ENCODE data around the gene CDH13.

CDH13 gene

GRCh38 chr16:83312015-83312717 is 685.4 kb downstream of the CDH13 start:
- TF ChIP-seq ZFX (IDR thresholded peaks at IDR 0.05): no peak
- TF ChIP-seq, protein P1, sequence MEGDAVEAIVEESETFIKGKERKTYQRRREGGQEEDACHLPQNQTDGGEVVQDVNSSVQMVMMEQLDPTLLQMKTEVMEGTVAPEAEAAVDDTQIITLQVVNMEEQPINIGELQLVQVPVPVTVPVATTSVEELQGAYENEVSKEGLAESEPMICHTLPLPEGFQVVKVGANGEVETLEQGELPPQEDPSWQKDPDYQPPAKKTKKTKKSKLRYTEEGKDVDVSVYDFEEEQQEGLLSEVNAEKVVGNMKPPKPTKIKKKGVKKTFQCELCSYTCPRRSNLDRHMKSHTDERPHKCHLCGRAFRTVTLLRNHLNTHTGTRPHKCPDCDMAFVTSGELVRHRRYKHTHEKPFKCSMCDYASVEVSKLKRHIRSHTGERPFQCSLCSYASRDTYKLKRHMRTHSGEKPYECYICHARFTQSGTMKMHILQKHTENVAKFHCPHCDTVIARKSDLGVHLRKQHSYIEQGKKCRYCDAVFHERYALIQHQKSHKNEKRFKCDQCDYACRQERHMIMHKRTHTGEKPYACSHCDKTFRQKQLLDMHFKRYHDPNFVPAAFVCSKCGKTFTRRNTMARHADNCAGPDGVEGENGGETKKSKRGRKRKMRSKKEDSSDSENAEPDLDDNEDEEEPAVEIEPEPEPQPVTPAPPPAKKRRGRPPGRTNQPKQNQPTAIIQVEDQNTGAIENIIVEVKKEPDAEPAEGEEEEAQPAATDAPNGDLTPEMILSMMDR (conservative IDR thresholded peaks at IDR 0.05): no peak
- no peak overlapping the region for H3K27ac ChIP-seq

GRCh38 chr16:83312718-83313245 is 686.0 kb downstream of the CDH13 start:
- TF ChIP-seq, protein P1 (conservative IDR thresholded peaks at IDR 0.05): no peak

DNA sequence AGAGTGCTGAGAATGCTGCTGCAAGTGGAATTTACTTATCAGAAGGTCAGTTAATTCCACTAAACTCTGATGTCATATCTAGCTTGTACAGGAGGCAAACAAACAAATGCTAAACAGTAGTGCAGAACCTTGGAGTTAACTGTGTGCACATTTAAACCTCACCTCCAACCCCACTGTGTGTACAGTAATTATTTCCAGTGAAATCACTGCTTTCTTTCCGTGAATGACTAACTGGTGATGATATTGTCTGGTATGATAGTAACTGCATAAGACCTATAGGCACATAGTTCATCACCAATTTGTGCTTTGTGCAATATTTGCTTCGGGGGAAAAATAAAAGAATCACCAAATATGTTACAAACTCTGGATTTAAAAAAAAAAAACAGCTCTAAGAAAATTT is 688.5 kb downstream of the CDH13 start:
- no peak for TF ChIP-seq ZFX (IDR thresholded peaks at IDR 0.05)
- TF ChIP-seq, protein P1 (conservative IDR thresholded peaks at IDR 0.05): no peak
- H3K27ac ChIP-seq: no peak overlapping the region

More at GRCh38 chr16:83312718-83313245, 686.0 kb downstream of the CDH13 start:
- no peak overlapping the region for H3K27ac ChIP-seq

DNA sequence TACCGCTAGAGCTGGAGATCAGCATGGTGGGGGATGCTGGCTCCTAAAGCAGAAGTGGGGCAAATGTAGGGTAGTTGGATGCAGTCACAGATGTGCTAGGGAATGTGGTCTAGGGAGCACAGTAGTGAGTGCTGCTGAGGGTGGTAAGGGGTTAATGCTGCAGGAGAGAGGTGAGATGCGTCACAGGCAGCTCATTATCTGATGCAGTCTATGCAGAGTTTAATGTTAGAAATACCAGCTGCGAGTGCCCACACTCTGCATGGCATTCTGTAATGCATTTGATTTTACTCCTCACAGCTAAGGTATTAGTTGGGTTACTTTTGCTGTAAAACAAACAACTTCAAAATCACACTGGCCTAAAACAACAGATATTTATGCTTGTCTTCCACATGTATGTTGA is 689.7 kb downstream of the CDH13 start:
- no peak overlapping the region for H3K27ac ChIP-seq
- no peak for TF ChIP-seq ZFX (IDR thresholded peaks at IDR 0.05)
- TF ChIP-seq, protein P1 (conservative IDR thresholded peaks at IDR 0.05): no peak

DNA sequence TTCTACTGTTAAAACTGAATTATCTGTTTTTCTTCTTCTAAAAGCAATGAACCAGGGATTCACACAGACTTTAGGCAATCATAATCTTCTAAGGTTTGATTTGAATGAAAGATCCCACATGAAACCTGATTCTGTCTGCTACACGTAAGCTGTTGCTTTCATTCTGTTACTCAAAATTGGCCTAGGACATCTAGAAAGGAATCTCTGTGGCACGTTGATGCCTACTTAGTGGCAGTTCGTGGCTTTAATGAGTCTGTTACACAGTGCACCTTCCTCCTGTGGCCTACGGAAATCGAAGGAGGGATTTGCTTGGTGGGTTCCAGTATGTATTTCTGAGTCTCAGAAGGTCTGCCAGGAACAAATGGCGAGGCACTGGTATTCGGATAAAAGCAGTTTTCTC is 691.6 kb downstream of the CDH13 start:
- TF ChIP-seq, protein P1 (conservative IDR thresholded peaks at IDR 0.05): no peak
- TF ChIP-seq ZFX (IDR thresholded peaks at IDR 0.05): no peak
- H3K27ac ChIP-seq: no peak overlapping the region

DNA sequence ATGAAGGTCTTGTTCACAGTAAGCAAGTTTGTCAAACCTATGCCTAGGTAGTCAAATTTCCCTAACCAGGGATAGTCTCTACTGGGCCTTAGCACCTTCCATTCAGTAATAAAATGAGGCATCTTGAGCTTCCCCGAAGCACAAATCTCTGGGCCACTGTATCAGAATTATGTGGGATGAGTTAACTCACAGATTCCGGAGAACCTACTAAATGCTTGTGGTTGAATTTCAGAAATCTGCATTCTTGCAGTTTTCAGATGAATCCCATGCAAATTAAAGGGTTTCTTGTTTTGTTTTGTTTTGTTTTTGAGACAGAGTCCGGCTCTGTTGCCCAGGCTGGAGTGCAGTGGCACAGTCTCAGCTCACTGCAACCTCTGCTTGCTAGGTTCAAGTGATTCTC is 702.2 kb downstream of the CDH13 start:
- no peak for TF ChIP-seq ZFX (IDR thresholded peaks at IDR 0.05)
- TF ChIP-seq, protein P1 (conservative IDR thresholded peaks at IDR 0.05): no peak
- H3K27ac ChIP-seq: no peak overlapping the region

DNA sequence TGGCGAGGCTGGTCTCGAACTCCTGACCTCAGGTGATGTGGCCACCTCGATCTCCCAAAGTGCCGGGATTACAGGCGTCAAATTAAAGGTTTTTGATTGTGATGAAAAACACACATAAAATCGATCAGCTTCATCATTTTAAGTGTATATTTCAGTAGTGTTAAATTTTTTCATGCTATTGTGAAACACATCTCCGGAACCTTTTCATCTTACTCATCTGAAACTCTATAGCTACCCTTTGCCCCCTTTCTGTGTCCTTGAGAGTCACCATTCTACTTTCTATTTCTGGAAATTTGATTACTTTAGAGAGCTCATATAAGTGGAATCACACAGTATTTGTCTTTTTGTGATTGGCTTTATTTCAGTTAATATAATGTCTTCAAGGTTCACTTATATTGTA is 702.7 kb downstream of the CDH13 start:
- no peak overlapping the region for H3K27ac ChIP-seq
- TF ChIP-seq ZFX (IDR thresholded peaks at IDR 0.05): no peak
- TF ChIP-seq, protein P1 (conservative IDR thresholded peaks at IDR 0.05): no peak
